HEK293T (cell line): ENCODE results near the gene DHRS12.

Experiments
- CTCF ChIA-PET: fragments of 350-600 bp; formaldehyde crosslinking; extraction: SDS; loops from one replicate; lab custom pipeline; 2021; ENCODE audit warnings: antibody characterized with exemption, inconsistent platforms; lab: Yijun Ruan, JAX
- POLR2A ChIA-PET: fragments of 350-600 bp; formaldehyde crosslinking; extraction: SDS; loops from one replicate; lab custom pipeline; 2020; ENCODE audit warnings: antibody characterized with exemption, inconsistent platforms; lab: Yijun Ruan, JAX
- DNase-seq: peaks from one replicate; pipeline ENCODE4 v3.0.0; 2012; ENCODE audit warnings: mixed read lengths; ENCODE audit errors: extremely low spot score
- ARNT ChIP-seq: fragments of 450-650 bp; IDR thresholded peaks from 2 replicates; pipeline ENCODE4 v1.6.1; 2017; ENCODE audit warnings: mild to moderate bottlenecking
- BHLHE40 ChIP-seq: fragments of 450-650 bp; IDR thresholded peaks from 2 replicates; pipeline ENCODE4 v1.6.1; 2016; ENCODE audit warnings: mild to moderate bottlenecking, moderate library complexity, borderline replicate concordance
- CTBP1 ChIP-seq: fragments of 450-650 bp; IDR thresholded peaks from 2 replicates; pipeline ENCODE4 v1.6.1; 2016; ENCODE audit warnings: borderline replicate concordance
- ELF4 ChIP-seq: fragments of 450-650 bp; IDR thresholded peaks from 2 replicates; pipeline ENCODE4 v1.6.1; 2017; ENCODE audit warnings: antibody characterized with exemption
- FOXA1 ChIP-seq: fragments of 450-650 bp; IDR thresholded peaks from 2 replicates; pipeline ENCODE4 v1.6.1; 2016; ENCODE audit warnings: mild to moderate bottlenecking
- FOXK2 ChIP-seq: fragments of 450-650 bp; IDR thresholded peaks from 2 replicates; pipeline ENCODE4 v1.6.1; 2016; ENCODE audit warnings: mild to moderate bottlenecking
- FOXM1 ChIP-seq: fragments of 450-650 bp; IDR thresholded peaks from 2 replicates; pipeline ENCODE4 v1.6.1; 2017; ENCODE audit warnings: mild to moderate bottlenecking, borderline replicate concordance
- HDGF ChIP-seq: fragments of 450-650 bp; IDR thresholded peaks from 2 replicates; pipeline ENCODE4 v1.6.1; 2017; ENCODE audit warnings: antibody characterized with exemption, borderline replicate concordance
- L3MBTL2 ChIP-seq: fragments of 450-650 bp; conservative IDR thresholded peaks from 2 replicates; pipeline ENCODE4 v1.6.1; 2016; ENCODE audit warnings: mild to moderate bottlenecking
- LEF1 ChIP-seq: fragments of 450-650 bp; IDR thresholded peaks from 2 replicates; pipeline ENCODE4 v1.6.1; 2017; ENCODE audit warnings: mild to moderate bottlenecking, borderline replicate concordance
- NFRKB ChIP-seq: fragments of 450-650 bp; IDR thresholded peaks from 2 replicates; pipeline ENCODE4 v1.6.1; 2016; ENCODE audit warnings: mild to moderate bottlenecking, moderate library complexity
- PKNOX1 ChIP-seq: fragments of 450-650 bp; IDR thresholded peaks from 2 replicates; pipeline ENCODE4 v1.6.1; 2016
- SP1 ChIP-seq: fragments of 450-650 bp; IDR thresholded peaks from 2 replicates; pipeline ENCODE4 v1.6.1; 2017
- SUZ12 ChIP-seq: fragments of 450-650 bp; IDR thresholded peaks from 2 replicates; pipeline ENCODE4 v1.6.1; 2016; ENCODE audit warnings: mild to moderate bottlenecking
- TARDBP ChIP-seq: fragments of 450-650 bp; IDR thresholded peaks from 2 replicates; pipeline ENCODE4 v1.6.1; 2016
- ZNF384 ChIP-seq: fragments of 450-650 bp; IDR thresholded peaks from 2 replicates; pipeline ENCODE4 v1.6.1; 2016

DHRS12 gene

DNA sequence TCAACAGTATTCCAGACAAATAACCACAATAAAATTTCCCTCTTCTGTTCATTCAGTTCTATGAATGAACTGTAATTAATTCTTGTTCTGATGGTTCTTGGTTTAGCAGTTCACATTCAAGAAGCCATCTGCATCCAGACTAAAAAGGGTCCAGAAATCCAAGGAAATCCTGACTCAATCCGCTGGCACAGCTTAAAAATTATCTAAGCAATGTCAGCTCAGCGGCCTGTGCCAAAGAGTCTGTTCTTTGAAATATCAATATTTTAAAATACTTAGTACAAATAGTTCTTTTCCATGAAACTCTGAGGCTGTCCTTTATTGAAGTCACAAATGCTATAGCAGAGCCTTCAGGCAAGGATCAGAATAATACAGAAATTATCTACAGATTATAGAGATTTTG, 57.2 kb downstream of the DHRS12 start:
- no peak for DNase-seq
- ChIA-PET POLR2A (no interaction called here), CTCF (no interaction called here)
- no peak for TF ChIP-seq LEF1
- TF ChIP-seq TARDBP, result no peak
- TF ChIP-seq FOXK2, result no peak
- no peak for TF ChIP-seq CTBP1
- TF ChIP-seq ZNF384, result no peak
- TF ChIP-seq FOXM1, result no peak
- TF ChIP-seq FOXA1, result no peak
- TF ChIP-seq L3MBTL2, result no peak
- no peak for TF ChIP-seq SP1
- TF ChIP-seq SUZ12, result no peak
- no peak for TF ChIP-seq BHLHE40
- TF ChIP-seq PKNOX1, result no peak
- no peak for TF ChIP-seq ELF4
- TF ChIP-seq ARNT, result no peak
- no peak for TF ChIP-seq NFRKB
- TF ChIP-seq HDGF, result no peak

GRCh38 chr13:51745243-51745642, 58.7 kb downstream of the DHRS12 start:
- no peak for TF ChIP-seq CTBP1
- no peak for TF ChIP-seq SP1
- TF ChIP-seq TARDBP, result no peak
- TF ChIP-seq NFRKB, result no peak
- no peak for TF ChIP-seq L3MBTL2
- no peak for TF ChIP-seq SUZ12
- no peak for TF ChIP-seq BHLHE40
- TF ChIP-seq LEF1, result no peak
- no peak for TF ChIP-seq FOXM1
- TF ChIP-seq ZNF384, result no peak
- no peak for TF ChIP-seq ELF4
- TF ChIP-seq HDGF, result no peak
- no peak for TF ChIP-seq PKNOX1
- no peak for TF ChIP-seq ARNT
- TF ChIP-seq FOXK2, result no peak
- TF ChIP-seq FOXA1, result no peak
- CTCF ChIA-PET, result no interaction called here
- no peak for DNase-seq
- POLR2A ChIA-PET, result no interaction called here

- TF ChIP-seq HDGF (no peak), BHLHE40 (no peak), FOXM1 (no peak), LEF1 (no peak), CTBP1 (no peak), NFRKB (no peak), FOXA1 (no peak), SP1 (no peak), FOXK2 (no peak), L3MBTL2 (no peak), SUZ12 (no peak), ZNF384 (no peak), ELF4 (no peak), ARNT (no peak), PKNOX1 (no peak), TARDBP (no peak)
- DNase-seq, result no peak
- ChIA-PET POLR2A (no interaction called here), CTCF (no interaction called here)
Measured at GRCh38 chr13:51742611-51743010, 61.4 kb downstream of the DHRS12 start.

DNA sequence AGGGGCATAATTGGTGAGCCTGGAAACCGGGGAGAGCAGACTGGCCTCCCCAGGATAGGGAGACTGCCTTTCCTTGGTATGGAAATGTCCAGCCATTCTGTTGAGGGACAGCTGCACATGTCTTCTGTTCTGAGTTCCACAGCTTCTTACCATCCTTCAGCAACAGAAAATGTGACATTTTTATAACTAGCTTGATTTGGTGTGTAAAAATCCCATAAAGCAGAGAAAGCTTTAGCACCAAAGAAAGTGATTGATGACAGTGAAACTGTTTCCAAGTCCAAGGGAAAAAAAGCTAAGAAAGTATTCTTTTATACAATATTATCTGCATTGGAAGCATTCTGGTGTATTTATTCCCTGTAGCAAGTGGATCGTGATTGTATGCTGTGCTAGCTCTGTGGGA, 61.9 kb downstream of the DHRS12 start:
- ChIA-PET CTCF (no interaction called here), POLR2A (no interaction called here)
- TF ChIP-seq PKNOX1 (0 out of 2 replicates have a peak, but pooled peaks have one; percentile 15), NFRKB (no peak)

GRCh38 chr13:51740698-51741097, 63.3 kb downstream of the DHRS12 start:
- ChIA-PET CTCF (no interaction called here), POLR2A (no interaction called here)
- DNase-seq, result no peak
- no peak for TF ChIP-seq FOXK2

More for the DNA sequence above, 61.9 kb downstream of the DHRS12 start:
- no peak for DNase-seq

- DNase-seq, result no peak
- ChIA-PET POLR2A (no interaction called here), CTCF (no interaction called here)
- no peak for TF ChIP-seq FOXA1
- TF ChIP-seq ZNF384, result no peak
- no peak for TF ChIP-seq L3MBTL2
- no peak for TF ChIP-seq ARNT
- TF ChIP-seq LEF1, result no peak
- no peak for TF ChIP-seq PKNOX1
- TF ChIP-seq ELF4, result no peak
- TF ChIP-seq BHLHE40, result no peak
- no peak for TF ChIP-seq SP1
- TF ChIP-seq TARDBP, result no peak
- TF ChIP-seq NFRKB, result no peak
- no peak for TF ChIP-seq FOXM1
- TF ChIP-seq CTBP1, result no peak
- no peak for TF ChIP-seq FOXK2
- TF ChIP-seq HDGF, result no peak
- TF ChIP-seq SUZ12, result no peak
Measured at GRCh38 chr13:51739027-51739764, 64.8 kb downstream of the DHRS12 start.
